Breast epithelium (tissue), 3 donors: ENCODE results near the gene KMT2A.

Source experiments
- CTCF ChIP-seq, 3 donors: fragments of 450-650 bp; IDR thresholded peaks; one replicate each; pipeline ENCODE4 v1.5.1; 2016 to 2017; ENCODE audit warnings: antibody characterized with exemption in 3 of 3, mild to moderate bottlenecking in 3 of 3, moderate library complexity in 3 of 3
- POLR2A ChIP-seq: fragments of 450-650 bp; IDR thresholded peaks from one replicate; pipeline ENCODE4 v1.6.1; 2016; ENCODE audit warnings: antibody characterized with exemption, mild to moderate bottlenecking, moderate library complexity
- POLR2AphosphoS5 ChIP-seq, 3 donors: sonication (generic); formaldehyde crosslinking; IDR thresholded peaks; one replicate each; pipeline ENCODE4 v1.6.1; 2017; ENCODE audit warnings: antibody characterized with exemption in 3 of 3

GRCh38 chr11:118396097-118396501, 40.2 kb upstream of the KMT2A start:
- no peak for TF ChIP-seq CTCF (IDR thresholded peaks at IDR 0.05)
- no peak for TF ChIP-seq POLR2A
- TF ChIP-seq POLR2AphosphoS5 (IDR thresholded peaks at IDR 0.05), result no peak
